Islet precursor cell (in vitro differentiated cells): ENCODE data around the gene SOX5.
"Not testable (repeated sequence)": the region's sequence is repeated elsewhere in the genome, so short reads cannot be mapped to it uniquely, and the experiment has no call there.

Experiments used
- DNase-seq: peaks from one replicate; pipeline ENCODE4 v3.0.0-alpha.2; 2018

SOX5 gene

DNA sequence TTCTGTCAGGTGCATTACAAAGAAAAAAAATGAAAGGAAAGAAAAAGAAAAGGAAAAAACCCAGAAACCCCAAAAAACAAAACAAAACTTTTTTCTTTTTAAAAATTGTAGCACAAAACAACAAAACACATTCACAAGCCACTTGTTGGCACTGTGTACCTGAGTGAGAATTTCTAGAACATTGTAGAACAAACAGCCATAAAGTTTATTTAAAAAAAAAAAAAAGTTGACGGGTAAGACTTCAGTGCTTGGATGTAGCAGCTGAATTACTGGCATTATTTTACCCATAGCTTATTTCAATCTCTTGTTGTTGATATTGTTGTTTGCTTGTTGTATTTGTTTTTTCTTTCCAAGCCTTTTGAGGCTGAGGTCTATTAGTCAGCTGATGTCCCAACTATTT is 415.8 kb downstream of the SOX5 start:
- DNase-seq: no peak

DNA sequence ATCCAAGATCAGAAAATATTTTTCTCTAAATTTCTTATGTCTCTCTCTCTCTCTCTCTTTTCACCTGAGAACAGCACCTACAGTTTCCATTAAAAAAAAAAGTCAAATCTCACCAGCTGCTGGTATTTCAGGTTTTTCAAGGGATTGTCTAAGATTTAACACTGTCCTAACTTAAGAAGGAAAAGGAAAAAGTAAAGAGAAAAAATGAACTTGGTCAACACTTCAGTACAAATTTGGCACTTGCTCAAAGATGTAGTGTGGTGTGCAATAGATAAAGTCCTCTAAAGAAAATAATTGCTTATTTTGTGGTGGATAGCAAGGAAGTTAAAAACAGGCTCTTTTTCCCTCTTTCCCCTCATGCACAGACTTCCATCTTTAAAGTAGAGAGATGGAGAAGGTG is 416.2 kb downstream of the SOX5 start:
- DNase-seq: no peak

DNA sequence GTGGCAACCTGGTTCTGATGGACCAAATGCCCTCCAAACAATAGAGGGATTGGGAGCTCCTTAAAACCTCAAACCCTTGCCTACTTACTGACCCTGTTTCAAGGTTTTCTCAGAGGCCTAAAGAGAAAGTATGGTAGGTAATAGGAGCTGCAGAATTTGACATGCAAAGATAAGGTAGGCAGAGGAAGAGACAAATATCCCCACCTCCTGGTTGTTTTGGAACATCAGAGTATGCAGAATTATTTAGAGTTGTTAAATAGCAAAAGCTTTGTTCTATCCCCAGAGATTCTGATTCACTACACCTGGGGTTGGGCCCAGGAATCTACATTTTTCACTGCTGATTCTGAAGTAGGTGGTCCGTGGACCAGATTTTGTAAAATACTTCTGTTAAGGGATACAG is 421.2 kb downstream of the SOX5 start:
- no peak for DNase-seq

- DNase-seq: no peak
Observed at GRCh38 chr12:23525450-23526072, 423.9 kb downstream of the SOX5 start.

DNA sequence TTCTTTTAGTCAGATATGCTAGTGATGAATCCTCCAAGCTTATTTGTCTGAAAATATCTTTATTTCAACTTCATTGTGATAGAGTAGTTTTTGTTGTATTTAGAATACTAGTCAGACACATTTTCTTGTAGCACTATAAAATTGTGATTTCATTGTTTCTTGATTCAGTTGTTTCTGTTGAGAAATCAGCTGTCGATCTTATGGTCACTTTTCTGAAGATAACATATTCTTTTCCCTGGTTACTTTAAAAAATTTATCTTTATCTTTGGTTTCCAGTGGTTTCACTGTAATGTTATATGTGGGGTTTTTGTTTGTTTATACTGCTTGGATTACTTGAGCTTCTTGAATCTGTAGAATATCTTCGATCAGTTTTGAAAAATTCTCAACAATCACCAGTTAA is 426.1 kb downstream of the SOX5 start:
- DNase-seq: no peak

- DNase-seq: not testable (repeated sequence)
Observed at GRCh38 chr12:23519444-23519843, 430.0 kb downstream of the SOX5 start.

DNA sequence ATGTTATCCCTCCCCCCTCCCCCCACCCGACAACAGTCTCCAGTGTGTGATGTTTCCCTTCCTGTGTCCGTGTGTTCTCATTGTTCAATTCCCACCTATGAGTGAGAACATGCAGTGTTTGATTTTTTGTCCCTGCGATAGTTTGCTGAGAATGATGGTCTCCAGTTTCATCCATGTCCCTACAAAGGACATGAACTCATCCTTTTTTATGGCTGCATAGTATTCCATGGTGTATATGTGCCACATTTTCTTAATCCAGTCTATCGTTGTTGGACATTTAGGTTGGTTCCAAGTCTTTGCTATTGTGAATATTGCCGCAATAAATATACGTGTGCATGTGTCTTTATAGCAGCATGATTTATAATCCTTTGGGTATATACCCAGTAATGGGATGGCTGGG is 433.7 kb downstream of the SOX5 start:
- not testable (repeated sequence) for DNase-seq

DNA sequence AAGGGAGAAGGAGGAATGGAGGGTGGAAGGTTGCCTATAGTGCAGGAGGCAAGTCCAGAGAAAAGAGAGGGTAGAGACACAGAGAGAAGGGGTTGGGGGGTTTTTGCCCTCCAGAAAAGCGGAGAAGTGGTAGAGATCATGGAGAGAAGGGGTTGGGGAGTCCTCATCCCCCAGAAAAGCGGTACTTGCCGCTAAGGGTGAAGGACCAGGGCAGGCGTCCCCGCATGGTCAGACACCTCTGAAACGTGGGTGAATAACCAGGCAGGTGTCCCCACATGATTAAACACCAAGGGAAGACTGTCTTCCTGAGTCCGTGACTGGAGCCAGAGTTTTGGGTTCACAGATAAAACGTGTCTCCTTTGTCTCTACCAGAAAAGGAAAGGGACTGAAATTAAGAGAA is 439.0 kb downstream of the SOX5 start:
- DNase-seq: no peak

DNA sequence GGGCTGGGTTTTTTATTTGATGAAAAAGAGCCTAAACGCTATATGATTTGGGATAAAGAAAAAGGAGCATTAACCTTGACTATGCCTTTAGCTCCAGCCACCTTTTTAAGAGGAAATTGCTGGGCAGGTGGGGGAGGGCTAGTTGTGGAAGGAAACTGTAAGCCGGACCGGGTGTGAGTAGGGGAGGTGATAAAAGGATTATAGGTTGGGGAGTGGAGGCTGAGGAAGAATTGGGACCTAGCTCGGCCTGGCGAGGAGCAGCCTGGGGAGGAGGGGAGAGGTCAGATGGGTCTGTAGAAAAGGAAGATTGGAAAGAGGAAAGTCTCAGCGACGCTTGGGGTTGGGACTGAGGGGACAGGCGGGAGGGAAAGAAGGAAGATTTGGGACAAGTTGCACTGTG is 439.6 kb downstream of the SOX5 start:
- not testable (repeated sequence) for DNase-seq

DNA sequence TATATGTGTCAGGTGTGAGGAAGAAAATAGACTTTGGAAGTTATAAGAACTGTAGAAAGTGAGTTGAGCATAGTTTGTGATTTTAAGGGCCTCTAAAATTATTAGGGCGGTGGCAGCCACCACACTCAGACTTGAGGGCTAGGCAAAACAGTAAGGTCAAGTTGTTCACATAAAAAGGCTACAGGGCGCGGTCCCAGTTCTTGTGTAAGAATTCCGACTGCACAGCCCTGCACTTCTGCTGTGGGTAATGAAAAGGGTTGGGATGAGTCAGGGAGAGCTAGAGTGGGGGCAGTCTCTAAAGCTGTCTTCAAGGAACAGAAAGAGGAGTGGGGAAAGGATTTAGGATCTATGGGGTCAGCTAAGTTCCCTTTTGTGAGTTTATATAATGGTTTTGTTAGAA is 441.7 kb downstream of the SOX5 start:
- not testable (repeated sequence) for DNase-seq

- not testable (repeated sequence) for DNase-seq
Observed at GRCh38 chr12:23505736-23506135, 443.7 kb downstream of the SOX5 start.

DNA sequence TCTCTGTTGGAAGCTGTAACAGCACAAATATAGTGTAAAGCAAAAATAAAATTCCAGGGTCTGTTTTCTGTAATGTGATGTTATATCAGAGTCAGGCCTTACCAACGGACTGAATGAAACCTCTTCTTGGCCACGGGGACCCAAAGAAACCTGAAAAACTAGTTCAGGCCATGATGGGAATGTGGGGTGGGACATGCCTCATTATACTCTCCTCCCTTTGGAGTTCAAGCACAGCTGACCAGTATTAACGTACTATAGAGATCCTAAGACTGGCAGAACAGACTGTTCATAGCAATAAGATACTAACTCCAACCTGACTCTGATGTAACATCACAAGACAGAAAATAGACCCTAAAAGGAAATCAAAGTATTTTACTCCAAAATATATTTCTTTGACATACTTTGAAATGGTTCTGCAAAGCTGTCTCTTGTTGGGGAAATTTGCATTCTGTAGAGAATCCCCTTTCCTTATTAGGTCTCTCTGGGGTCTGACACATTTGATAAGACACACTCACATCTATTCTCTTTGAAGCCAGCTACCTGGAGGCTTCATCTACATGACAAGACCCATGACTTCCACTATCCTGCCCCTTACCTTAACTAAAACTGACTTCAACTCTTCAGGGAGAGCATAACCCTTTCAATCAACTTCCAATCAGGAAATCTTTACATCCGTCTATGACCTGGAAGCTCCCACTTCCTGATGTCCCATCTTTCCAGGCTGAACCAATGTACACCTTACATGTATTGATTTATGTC is 444.6 kb downstream of the SOX5 start:
- DNase-seq: no peak

DNA sequence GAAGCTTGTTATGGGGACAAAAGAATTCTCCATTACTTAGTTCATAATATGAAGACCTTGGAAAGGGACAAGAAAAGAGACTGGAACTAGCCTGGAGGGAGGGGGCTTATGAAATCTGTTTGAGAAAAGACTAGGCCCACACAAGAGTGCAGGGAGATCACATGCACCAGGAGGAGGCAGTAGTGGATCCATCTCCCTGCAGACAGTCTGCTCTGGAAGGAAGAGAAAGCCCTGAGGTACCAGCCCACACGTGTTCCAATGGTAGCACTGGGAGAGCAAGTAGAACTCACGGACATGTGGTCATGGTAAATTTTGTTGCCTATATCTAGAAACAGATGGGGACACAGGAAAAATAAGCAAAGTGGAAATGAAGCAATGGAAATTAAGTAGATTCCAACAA is 445.4 kb downstream of the SOX5 start:
- DNase-seq: no peak

- no peak for DNase-seq
Observed at GRCh38 chr12:23503544-23503943, 445.9 kb downstream of the SOX5 start.

- no peak for DNase-seq
Observed at GRCh38 chr12:23502259-23502658, 447.2 kb downstream of the SOX5 start.

DNA sequence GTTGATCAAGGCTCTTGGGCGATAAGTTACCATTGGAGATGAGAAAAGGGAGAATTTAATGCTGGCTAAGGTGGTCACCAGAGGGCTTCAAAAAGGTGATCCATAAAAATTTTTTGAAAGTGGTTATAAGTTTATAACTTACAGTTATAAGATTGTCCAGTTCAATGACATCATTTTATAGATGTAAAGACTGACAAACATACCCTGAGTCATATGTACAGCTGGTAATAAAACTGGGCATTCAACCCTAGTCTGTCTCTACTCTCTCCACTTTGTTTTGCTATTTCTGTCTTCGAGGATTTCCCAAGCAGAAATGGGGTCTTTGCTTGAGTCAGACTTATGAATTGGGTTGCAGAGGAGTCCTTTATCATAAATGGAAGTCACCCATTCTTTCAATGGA is 454.0 kb downstream of the SOX5 start:
- DNase-seq: no peak

GRCh38 chr12:23493672-23494071 is 455.8 kb downstream of the SOX5 start:
- DNase-seq: no peak

GRCh38 chr12:23491029-23491428 is 458.4 kb downstream of the SOX5 start:
- DNase-seq: not testable (repeated sequence)

GRCh38 chr12:23488130-23488529 is 461.3 kb downstream of the SOX5 start:
- DNase-seq: no peak

- DNase-seq: no peak
Observed at GRCh38 chr12:23484238-23484637, 465.2 kb downstream of the SOX5 start.

- no peak for DNase-seq
Observed at GRCh38 chr12:23482571-23482970, 466.9 kb downstream of the SOX5 start.
